ENCODE results near the gene LMO1.

DNA sequence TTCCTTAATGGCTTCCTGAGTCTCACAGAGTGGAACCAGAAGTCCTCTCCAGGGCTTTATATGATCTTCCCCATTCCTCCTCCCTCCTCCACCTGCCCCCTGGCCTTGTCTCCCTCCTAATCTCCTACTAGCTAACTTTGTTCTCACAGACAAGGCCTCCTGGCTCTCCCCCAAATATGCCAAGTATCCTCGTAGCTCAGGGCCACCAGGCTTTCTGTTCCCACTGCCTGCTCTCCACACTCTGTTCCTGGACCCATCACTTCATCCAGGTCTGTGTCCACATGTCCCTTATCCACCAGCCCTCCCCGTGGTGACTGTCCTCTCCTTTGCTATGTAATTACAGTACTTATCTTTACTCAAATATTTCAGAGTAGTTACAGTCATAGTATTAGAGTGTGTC lies 23.2 kb upstream of the LMO1 start:
- TF ChIP-seq NFYA (IDR thresholded peaks at IDR 0.05; ENCODE audit: borderline replicate concordance, low read depth, low read length): no peak
- TF ChIP-seq, protein P1, sequence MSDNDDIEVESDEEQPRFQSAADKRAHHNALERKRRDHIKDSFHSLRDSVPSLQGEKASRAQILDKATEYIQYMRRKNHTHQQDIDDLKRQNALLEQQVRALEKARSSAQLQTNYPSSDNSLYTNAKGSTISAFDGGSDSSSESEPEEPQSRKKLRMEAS (IDR thresholded peaks at IDR 0.05; ENCODE audit: low read depth, low read length): no peak

Measured in GM12878 (cell line).